Stimulated activated CD4-positive, alpha-beta T cell treated with anti-CD3 and anti-CD28 coated beads, Interleukin-4, amount 100 ng/mL, for 24 hours (primary cell): ENCODE results near the gene FEM1B.

Experiments
- DNase-seq: peaks from one replicate; pipeline ENCODE4 v3.0.0-alpha.2; 2020

The FEM1B gene

GRCh38 chr15:68261241-68261640 is 16.3 kb upstream of the FEM1B start:
- no peak for DNase-seq

DNA sequence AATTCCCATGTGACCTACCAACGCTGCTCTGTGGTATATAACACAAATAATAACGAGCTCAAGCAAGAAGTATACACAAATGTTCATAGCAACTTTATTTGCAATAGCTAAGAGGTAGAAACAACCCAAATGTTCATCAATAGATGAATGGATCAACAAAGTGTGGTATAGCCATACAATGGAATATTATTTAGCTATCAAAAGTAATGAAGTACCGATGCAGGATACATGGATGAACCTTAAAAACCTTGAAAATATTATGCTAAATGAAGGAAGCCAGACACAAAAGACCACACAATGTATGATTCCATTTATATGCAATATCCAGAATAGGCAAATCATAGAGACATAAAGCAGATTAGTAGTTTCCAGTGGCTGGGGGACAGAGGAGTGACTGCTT is 15.6 kb upstream of the FEM1B start:
- DNase-seq = no peak

DNA sequence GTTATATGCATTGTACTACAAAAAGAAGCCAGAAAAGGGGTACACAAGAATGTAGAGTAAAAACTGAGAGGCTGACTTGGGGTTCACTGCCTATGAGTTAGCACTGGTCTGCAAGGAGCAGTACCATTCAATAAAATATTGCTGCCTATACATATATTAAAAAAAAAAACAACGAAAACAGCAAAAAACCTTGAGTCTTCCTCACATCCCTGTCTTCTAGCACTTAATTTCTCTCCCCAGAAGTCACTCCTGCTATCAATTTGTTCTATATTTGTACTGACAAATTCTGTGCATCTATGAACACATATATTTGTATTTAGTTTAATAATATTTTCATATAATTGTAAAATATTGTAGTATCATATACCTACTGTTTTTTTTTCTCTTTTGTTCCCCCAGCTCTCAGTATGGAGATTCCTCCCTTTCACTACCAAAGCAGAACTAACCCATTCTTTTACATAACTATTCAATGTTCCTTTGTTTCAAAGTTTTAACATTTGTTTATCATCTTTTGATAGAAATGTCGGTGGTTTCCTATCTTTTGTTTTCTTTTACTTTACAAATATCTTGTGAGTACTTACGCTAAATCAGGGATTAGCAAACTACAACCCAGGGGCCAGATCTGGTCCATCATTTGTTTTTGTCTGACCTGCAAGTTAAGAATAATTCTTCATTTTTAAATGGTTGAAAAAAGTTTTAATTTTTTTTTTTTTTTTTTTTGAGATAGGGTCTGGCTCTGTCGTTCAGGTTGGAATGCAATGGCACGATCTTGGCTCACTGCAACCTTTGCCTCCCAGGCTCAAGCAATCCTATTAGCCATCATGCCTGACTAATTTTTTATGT is 14.8 kb upstream of the FEM1B start:
- DNase-seq = no peak

GRCh38 chr15:68264282-68264681 is 13.3 kb upstream of the FEM1B start:
- no peak for DNase-seq

- DNase-seq = no peak
Observed at GRCh38 chr15:68265081-68265480, 12.5 kb upstream of the FEM1B start.

- no peak for DNase-seq
Observed at GRCh38 chr15:68265674-68266073, 11.9 kb upstream of the FEM1B start.

DNA sequence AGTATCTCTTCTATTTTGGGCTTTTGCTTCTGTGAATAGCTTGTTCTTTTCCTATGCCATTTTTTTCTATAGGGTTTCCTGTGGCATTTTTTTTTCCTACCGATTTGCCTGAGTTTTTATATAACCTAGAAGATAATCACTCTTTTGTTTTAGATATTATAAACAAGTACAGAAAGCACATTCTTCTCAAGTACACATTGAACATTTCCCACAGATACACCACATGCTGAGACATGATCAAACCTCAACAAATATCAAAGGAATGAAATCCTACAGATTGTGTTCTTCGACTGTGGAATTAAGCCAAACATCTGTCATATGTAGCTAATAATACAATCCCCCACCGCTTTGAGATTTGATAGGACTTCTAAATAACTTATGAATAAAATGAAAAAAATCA is 9.1 kb upstream of the FEM1B start:
- no peak for DNase-seq

DNA sequence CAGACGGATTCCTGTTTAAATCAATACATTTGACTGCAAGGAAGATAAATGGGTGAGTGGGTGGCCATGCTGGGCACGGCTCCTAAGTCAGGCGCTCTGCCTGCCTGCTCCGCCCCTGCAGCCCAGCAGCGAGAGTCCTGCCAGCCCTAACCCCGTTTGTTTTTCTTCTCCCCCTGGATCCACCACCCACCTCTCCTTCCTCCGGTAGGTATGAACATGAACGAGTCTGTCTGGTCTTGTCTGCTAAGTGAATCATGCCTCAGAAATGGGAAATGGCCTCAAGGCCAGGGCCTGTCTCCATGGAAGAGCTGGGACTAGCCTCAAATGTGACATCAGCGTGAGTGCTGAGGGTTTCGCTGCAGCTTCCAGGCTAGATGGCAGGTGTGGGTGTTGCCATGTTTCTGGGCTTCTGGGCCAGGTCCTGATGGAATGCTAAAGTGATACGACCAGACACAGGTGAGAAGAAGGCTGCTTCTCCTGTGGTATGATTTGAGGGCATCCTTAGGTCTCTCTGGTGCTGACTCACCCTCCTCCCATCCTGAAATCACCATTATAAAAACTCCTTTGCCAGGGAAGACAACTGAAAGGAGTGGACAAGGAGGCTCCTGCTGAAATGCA is 5.6 kb upstream of the FEM1B start:
- DNase-seq = no peak

DNA sequence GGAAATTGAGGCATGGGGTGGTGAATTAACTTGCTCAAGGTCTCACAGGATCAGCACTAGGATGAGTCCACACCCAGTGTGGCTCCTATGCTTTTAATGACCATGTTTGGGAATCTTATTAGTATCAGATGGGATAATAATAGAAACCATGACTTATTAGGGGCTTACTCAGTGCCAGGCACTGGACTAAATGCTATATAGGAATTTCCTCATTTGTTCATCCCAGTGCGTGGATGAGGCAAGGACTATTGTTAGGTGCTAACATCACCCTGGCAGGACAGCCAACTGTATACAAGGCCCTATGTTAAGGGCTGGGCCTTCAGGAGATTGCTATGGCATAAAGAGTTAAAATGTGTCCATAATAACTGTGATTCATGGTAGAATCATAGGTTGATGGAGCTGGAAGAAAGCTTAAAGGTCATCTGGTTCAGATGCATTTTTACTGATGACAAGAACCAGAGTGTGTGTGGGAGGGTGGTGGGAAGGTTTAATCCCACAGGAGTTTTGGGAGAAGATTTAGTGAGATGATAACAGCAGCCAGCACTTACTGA is 4.7 kb upstream of the FEM1B start:
- no peak for DNase-seq

DNA sequence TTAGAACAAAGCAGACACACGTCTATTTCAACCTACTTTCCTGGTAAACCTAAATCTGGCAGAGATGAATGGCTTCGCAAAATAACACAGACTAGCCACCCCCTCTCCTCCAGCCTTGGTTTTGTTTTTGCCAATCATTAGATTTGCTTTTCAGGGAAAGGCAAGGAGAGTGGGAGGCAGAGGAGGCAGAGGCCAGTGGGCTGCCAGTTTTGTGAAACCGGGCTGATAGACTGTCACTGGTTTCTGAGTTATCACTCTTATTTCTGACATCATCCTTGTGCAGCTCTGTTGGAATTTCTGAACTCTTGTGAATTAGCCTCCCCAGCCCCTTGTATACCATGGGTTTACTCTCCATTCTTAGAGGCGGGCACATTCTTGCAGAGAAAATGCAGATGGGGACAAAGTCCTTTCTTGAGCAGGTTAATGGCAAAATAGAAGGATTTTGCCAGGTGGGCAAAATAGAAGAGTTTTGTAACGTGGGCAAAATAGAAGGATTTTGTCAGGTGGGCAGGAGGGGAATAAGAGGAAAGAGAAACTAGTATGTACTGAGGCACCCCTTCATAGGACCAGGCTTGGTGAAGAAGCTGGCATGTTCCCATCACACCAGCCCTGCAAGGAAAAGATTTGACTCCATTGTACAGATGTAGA is 3.2 kb upstream of the FEM1B start:
- DNase-seq = no peak

GRCh38 chr15:68275165-68275746 is 2.3 kb upstream of the FEM1B start:
- no peak for DNase-seq

DNA sequence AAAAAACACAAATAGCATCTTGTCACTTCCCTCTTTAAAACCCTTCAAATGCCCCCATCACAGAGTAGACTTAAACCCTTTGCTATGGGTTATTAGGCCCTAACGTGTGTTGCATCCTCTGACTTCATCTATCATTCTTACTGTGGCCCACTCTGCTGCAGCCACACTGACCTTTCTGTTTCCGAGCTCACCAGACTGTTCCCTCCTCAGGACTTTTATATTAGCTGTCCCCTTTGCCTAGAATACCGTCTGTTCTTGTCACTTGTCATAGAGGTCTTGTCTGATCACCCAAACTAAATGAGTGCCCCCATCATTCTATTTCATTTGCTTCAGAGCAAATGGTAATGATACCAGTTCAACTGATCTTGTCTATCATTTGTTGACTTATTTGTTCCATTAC is 877 bp upstream of the FEM1B start:
- no peak for DNase-seq

GRCh38 chr15:68277131-68277602 is 378 bp upstream of the FEM1B start:
- DNase-seq = no peak

DNA sequence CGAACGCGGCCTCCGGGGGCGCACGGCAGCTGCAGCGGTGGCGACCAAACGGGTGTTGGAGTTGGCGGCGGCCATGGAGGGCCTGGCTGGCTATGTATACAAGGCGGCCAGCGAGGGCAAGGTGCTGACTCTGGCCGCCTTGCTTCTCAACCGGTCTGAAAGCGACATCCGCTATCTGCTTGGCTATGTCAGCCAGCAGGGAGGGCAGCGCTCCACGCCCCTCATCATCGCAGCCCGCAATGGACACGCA is 725 bp downstream of the FEM1B start:
- DNase-seq = no peak

GRCh38 chr15:68278595-68279405 is 1.3 kb downstream of the FEM1B start:
- no peak for DNase-seq

DNA sequence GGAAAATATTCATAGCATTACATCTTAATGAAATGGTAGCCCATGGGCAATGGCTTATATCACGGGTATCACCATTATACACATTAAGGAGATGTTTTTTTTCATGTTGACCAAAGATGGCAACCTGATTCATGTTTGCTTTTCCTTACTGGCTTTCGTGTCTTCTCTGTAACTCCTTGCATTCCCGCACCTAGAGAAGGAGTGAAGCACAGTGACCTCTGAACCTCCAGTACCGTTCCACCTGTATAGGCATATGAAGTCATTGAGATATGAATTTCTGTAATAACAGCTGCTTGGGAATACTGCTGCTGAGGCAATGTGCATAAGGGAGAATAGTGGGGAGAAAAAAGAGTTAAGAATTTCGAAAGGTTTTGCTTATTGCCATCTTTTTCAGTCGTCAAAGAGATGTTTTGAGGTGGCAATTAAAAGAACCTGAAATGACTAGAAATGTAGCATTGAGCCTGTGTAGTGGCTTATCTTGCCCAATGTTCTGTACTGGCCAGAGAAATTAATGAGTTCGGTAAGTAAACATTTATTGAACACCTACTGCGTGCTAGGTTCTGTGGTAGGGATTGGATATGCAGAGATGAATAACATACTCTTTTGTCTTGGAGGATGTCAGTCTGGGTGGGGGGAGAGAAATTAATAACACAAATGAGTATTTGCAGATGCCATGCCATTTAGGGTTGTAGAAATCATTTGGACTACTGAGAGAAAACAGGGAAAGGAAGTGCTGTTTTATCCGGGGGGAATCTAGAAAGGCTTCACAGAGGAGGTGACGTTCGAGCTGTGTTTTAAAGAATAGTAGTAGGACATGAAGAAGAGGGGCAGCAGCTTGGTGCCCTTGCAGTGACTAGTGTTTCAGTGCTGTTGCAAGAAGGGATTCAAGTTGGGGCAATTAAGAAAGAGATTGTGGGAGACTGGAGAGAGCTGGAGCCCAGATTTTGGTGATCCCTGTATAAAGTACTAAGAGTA is 2.5 kb downstream of the FEM1B start:
- DNase-seq = no peak

DNA sequence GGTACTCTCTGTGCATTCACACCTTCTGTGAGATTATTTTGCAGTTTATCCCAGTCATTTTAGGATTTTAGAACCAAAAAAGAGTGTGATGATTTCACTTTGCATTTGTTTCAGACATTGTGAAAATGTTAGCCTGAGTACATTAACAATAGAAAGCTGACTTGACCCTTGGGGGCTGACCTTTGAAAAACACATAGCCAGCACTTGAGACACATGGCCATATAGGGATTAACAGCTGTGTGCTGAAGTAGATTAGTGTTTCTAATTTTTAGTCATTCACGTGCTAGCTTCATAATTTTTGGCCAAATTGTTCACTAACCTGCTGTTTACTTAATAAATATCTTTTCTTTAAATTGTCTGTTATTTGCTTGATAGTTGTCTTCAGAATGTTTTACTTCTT is 3.5 kb downstream of the FEM1B start:
- no peak for DNase-seq

GRCh38 chr15:68283401-68283800 is 5.9 kb downstream of the FEM1B start:
- no peak for DNase-seq

- no peak for DNase-seq
Observed at GRCh38 chr15:68284616-68285258, 7.2 kb downstream of the FEM1B start.

GRCh38 chr15:68285259-68285980 is 7.9 kb downstream of the FEM1B start:
- DNase-seq = no peak
